ENCODE measurements around the gene GPR18.

The GPR18 gene

GRCh38 chr13:99305158-99305557 lies 47.0 kb upstream of the GPR18 start:
- Histone ChIP-seq H2BK120ac (ENCODE audit: insufficient read depth, low read length, poor library complexity) (no peak overlapping the region), H3K4me3 (ENCODE audit: low read depth, low read length) (no peak overlapping the region), H3K27ac (ENCODE audit: low read depth, low read length) (no peak overlapping the region), H2AK5ac (ENCODE audit: low read length) (no peak overlapping the region), H3K23ac (ENCODE audit: low read length) (no peak overlapping the region), H3K4me2 (ENCODE audit: low read length) (no peak overlapping the region), H3K79me2 (ENCODE audit: control insufficient read depth, insufficient read depth, low read length, poor library complexity) (no peaks in the 10 kb centered on the region), H4K91ac (ENCODE audit: low read depth, low read length) (no peak overlapping the region), H3K4me1 (ENCODE audit: control insufficient read depth in 1 of 2, insufficient read depth in 2 of 2, low read length in 2 of 2) (peaks cover under 1 to 7% of the 10 kb centered on the region in 2 experiments), H3K14ac (ENCODE audit: low read length) (no peak overlapping the region), H3K18ac (ENCODE audit: low read length) (no peak overlapping the region), H3K36me3 (ENCODE audit: control insufficient read depth in 1 of 2, insufficient read depth in 2 of 2, low read length in 2 of 2) (peaks cover 0 to 2% of the 10 kb centered on the region in 2 experiments), H2BK5ac (ENCODE audit: low read depth, low read length, poor library complexity) (no peak overlapping the region), H3K9me3 (ENCODE audit: insufficient read depth, low read depth, low read length) (no peaks in the 10 kb centered on the region), H3K27me3 (ENCODE audit: insufficient read depth, low read length) (no peaks in the 10 kb centered on the region), H3K79me1 (ENCODE audit: low read length) (no peaks in the 10 kb centered on the region), H3K4ac (ENCODE audit: low read depth, low read length) (no peak overlapping the region), H2BK12ac (ENCODE audit: low read length) (no peak overlapping the region), H3K9ac (ENCODE audit: low read length) (no peak overlapping the region), H4K12ac (ENCODE audit: low read depth, low read length) (no peak overlapping the region), H4K8ac (ENCODE audit: low read depth, low read length) (no peak overlapping the region), H2AFZ (ENCODE audit: insufficient read depth, low read length, poor library complexity) (no peak overlapping the region)
- no peak for DNase-seq
- no CpG with 5 or more reads among the region's 5 CpGs for WGBS (ENCODE audit: extremely low coverage, insufficient coverage, insufficient read length)

GRCh38 chr13:99304541-99304940 lies 46.4 kb upstream of the GPR18 start:
- H3K14ac ChIP-seq (ENCODE audit: low read length): no peak overlapping the region
- peaks cover 0 to 2% of the 10 kb centered on the region in 2 experiments for H3K36me3 ChIP-seq (ENCODE audit: control insufficient read depth in 1 of 2, insufficient read depth in 2 of 2, low read length in 2 of 2)
- H3K79me1 ChIP-seq (ENCODE audit: low read length): no peaks in the 10 kb centered on the region
- no peak overlapping the region for H2AK5ac ChIP-seq (ENCODE audit: low read length)
- no CpG with 5 or more reads among the region's 4 CpGs for WGBS (ENCODE audit: extremely low coverage, insufficient coverage, insufficient read length)
- no peak overlapping the region for H3K4me2 ChIP-seq (ENCODE audit: low read length)
- no peak for DNase-seq
- no peak overlapping the region for H4K12ac ChIP-seq (ENCODE audit: low read depth, low read length)
- no peak overlapping the region for H3K23ac ChIP-seq (ENCODE audit: low read length)
- H3K4me3 ChIP-seq (ENCODE audit: low read depth, low read length): no peak overlapping the region
- H3K79me2 ChIP-seq (ENCODE audit: control insufficient read depth, insufficient read depth, low read length, poor library complexity): no peaks in the 10 kb centered on the region
- no peak overlapping the region for H2AFZ ChIP-seq (ENCODE audit: insufficient read depth, low read length, poor library complexity)
- no peak overlapping the region for H4K8ac ChIP-seq (ENCODE audit: low read depth, low read length)
- H2BK5ac ChIP-seq (ENCODE audit: low read depth, low read length, poor library complexity): no peak overlapping the region
- no peak overlapping the region for H3K18ac ChIP-seq (ENCODE audit: low read length)
- no peak overlapping the region for H2BK120ac ChIP-seq (ENCODE audit: insufficient read depth, low read length, poor library complexity)
- H3K27ac ChIP-seq (ENCODE audit: low read depth, low read length): no peak overlapping the region
- no peak overlapping the region for H3K4ac ChIP-seq (ENCODE audit: low read depth, low read length)
- no peak overlapping the region for H3K9ac ChIP-seq (ENCODE audit: low read length)
- no peaks in the 10 kb centered on the region for H3K9me3 ChIP-seq (ENCODE audit: insufficient read depth, low read depth, low read length)
- no peak overlapping the region for H2BK12ac ChIP-seq (ENCODE audit: low read length)
- no peaks in the 10 kb centered on the region for H3K27me3 ChIP-seq (ENCODE audit: insufficient read depth, low read length)
- no peak overlapping the region for H4K91ac ChIP-seq (ENCODE audit: low read depth, low read length)
- H3K4me1 ChIP-seq (ENCODE audit: control insufficient read depth in 1 of 2, insufficient read depth in 2 of 2, low read length in 2 of 2): peaks cover 5 to 11% of the 10 kb centered on the region in 2 experiments

GRCh38 chr13:99303863-99304521 lies 45.8 kb upstream of the GPR18 start:
- Histone ChIP-seq H3K27ac (ENCODE audit: low read depth, low read length) (no peak overlapping the region), H3K18ac (ENCODE audit: low read length) (no peak overlapping the region), H4K8ac (ENCODE audit: low read depth, low read length) (no peak overlapping the region), H3K9me3 (ENCODE audit: insufficient read depth, low read depth, low read length) (no peaks in the 10 kb centered on the region), H3K27me3 (ENCODE audit: insufficient read depth, low read length) (no peaks in the 10 kb centered on the region), H3K4me3 (ENCODE audit: low read depth, low read length) (no peak overlapping the region), H2AK5ac (ENCODE audit: low read length) (no peak overlapping the region), H3K79me2 (ENCODE audit: control insufficient read depth, insufficient read depth, low read length, poor library complexity) (no peaks in the 10 kb centered on the region), H4K91ac (ENCODE audit: low read depth, low read length) (no peak overlapping the region), H2BK120ac (ENCODE audit: insufficient read depth, low read length, poor library complexity) (no peak overlapping the region), H2BK5ac (ENCODE audit: low read depth, low read length, poor library complexity) (no peak overlapping the region), H3K23ac (ENCODE audit: low read length) (no peak overlapping the region), H3K14ac (ENCODE audit: low read length) (no peak overlapping the region), H2BK12ac (ENCODE audit: low read length) (no peak overlapping the region), H4K12ac (ENCODE audit: low read depth, low read length) (no peak overlapping the region), H3K4ac (ENCODE audit: low read depth, low read length) (no peak overlapping the region), H3K4me1 (ENCODE audit: control insufficient read depth in 1 of 2, insufficient read depth in 2 of 2, low read length in 2 of 2) (peaks cover 5 to 11% of the 10 kb centered on the region in 2 experiments), H3K36me3 (ENCODE audit: control insufficient read depth in 1 of 2, insufficient read depth in 2 of 2, low read length in 2 of 2) (peaks cover 0 to 2% of the 10 kb centered on the region in 2 experiments), H3K9ac (ENCODE audit: low read length) (no peak overlapping the region), H3K4me2 (ENCODE audit: low read length) (no peak overlapping the region), H3K79me1 (ENCODE audit: low read length) (no peaks in the 10 kb centered on the region), H2AFZ (ENCODE audit: insufficient read depth, low read length, poor library complexity) (no peak overlapping the region)
- DNase-seq: no peak
- WGBS (ENCODE audit: extremely low coverage, insufficient coverage, insufficient read length): no CpG with 5 or more reads among the region's 14 CpGs

GRCh38 chr13:99302637-99303505 lies 44.7 kb upstream of the GPR18 start:
- Histone ChIP-seq H2BK12ac (ENCODE audit: low read length) (no peak overlapping the region), H3K4me2 (ENCODE audit: low read length) (no peak overlapping the region)

More at GRCh38 chr13:99302637-99303505, 44.7 kb upstream of the GPR18 start:
- H3K18ac ChIP-seq (ENCODE audit: low read length): no peak overlapping the region
- no peak overlapping the region for H2BK120ac ChIP-seq (ENCODE audit: insufficient read depth, low read length, poor library complexity)
- H3K27ac ChIP-seq (ENCODE audit: low read depth, low read length): no peak overlapping the region
- H3K4me3 ChIP-seq (ENCODE audit: low read depth, low read length): no peak overlapping the region
- no peaks in the 10 kb centered on the region for H3K9me3 ChIP-seq (ENCODE audit: insufficient read depth, low read depth, low read length)
- H3K4ac ChIP-seq (ENCODE audit: low read depth, low read length): no peak overlapping the region
- no peak overlapping the region for H3K14ac ChIP-seq (ENCODE audit: low read length)
- H3K9ac ChIP-seq (ENCODE audit: low read length): no peak overlapping the region
- no peak for DNase-seq
- no peak overlapping the region for H3K23ac ChIP-seq (ENCODE audit: low read length)
- no peaks in the 10 kb centered on the region for H3K79me1 ChIP-seq (ENCODE audit: low read length)
- H3K36me3 ChIP-seq (ENCODE audit: control insufficient read depth in 1 of 2, insufficient read depth in 2 of 2, low read length in 2 of 2): peaks cover 0 to 2% of the 10 kb centered on the region in 2 experiments
- H4K91ac ChIP-seq (ENCODE audit: low read depth, low read length): no peak overlapping the region
- no peak overlapping the region for H2AFZ ChIP-seq (ENCODE audit: insufficient read depth, low read length, poor library complexity)
- H3K79me2 ChIP-seq (ENCODE audit: control insufficient read depth, insufficient read depth, low read length, poor library complexity): no peaks in the 10 kb centered on the region
- peaks cover 5 to 8% of the 10 kb centered on the region in 2 experiments for H3K4me1 ChIP-seq (ENCODE audit: control insufficient read depth in 1 of 2, insufficient read depth in 2 of 2, low read length in 2 of 2)
- no peak overlapping the region for H4K8ac ChIP-seq (ENCODE audit: low read depth, low read length)
- no peak overlapping the region for H4K12ac ChIP-seq (ENCODE audit: low read depth, low read length)
- whole genome bisulfite sequencing (ENCODE audit: extremely low coverage, insufficient coverage, insufficient read length): no CpG with 5 or more reads among the region's 8 CpGs
- H2BK5ac ChIP-seq (ENCODE audit: low read depth, low read length, poor library complexity): no peak overlapping the region
- no peaks in the 10 kb centered on the region for H3K27me3 ChIP-seq (ENCODE audit: insufficient read depth, low read length)
- H2AK5ac ChIP-seq (ENCODE audit: low read length): no peak overlapping the region
